ENCODE data around the gene PACS1. TPM values are rescaled to one million over a fixed set of nuclear protein-coding genes. Genes with fewer than 3 reads are reported as not detected.
A peak's percentile ranks its signal among the peaks of the same experiment; 100 is the strongest.

The PACS1 gene
- total RNA-seq, 1 experiment from 2014 or later, result 100 TPM

DNA sequence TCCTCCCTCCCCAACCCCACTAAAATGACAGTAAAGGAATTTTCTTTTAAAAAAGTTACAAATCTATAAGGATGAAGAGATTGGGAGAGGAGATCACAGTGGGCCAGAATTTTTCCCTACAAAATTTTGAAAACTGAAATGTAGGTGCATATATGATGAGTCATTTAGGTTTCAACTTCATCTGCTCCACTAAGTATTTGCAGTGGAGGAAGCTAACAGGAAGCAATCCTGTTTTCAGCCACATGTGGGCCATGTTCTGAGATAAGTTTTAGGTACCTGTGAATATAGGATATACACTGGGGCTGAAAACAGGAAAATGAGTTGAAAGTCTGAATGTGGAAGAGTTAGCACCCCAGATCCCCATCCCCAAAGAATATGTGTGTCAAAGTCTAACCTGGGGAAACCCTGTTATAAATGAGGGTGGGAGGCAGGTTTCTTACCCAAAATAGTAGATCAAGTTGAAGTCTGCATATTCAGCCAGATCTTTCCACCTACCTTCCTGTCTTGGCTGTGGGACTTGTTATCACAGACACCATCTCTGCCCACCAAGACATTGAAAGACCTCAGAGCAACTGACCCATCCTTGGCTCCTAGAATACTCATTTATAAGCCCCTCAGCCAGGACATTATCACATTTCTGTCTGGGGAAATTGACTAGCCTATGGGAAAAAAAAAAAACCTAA, 87.3 kb downstream of the PACS1 start:
- Histone ChIP-seq H3K27me3 (ENCODE audit: insufficient read depth, low read depth) (no peaks in the 10 kb centered on the region), H3K4me2 (0 out of 2 replicates have a peak overlapping the region, but pooled peaks have one; percentile 10), H3K79me2 (ENCODE audit: low read depth) (no peaks in the 10 kb centered on the region), H2AFZ (no peak overlapping the region), H3F3A (ENCODE audit: insufficient read depth, low read depth) (peaks cover 2% of the 10 kb centered on the region; the same call in 1 of the 2 replicates), H3K9me3 (ENCODE audit: insufficient read depth, low read depth) (no peaks in the 10 kb centered on the region; the same call in 1 of the 2 replicates), H3K4me3 (no peak overlapping the region), H3K4me1 (replicated peaks; ENCODE audit: insufficient read depth) (peaks cover 9% of the 10 kb centered on the region), H3K27ac (peak overlapping the region; percentile 27), H3K9me2 (ENCODE audit: insufficient read depth) (0 out of 2 replicates have a peak, but pooled peaks cover 3% of the 10 kb centered on the region), H4K20me1 (ENCODE audit: insufficient read depth) (no peaks in the 10 kb centered on the region), H3K36me3 (ENCODE audit: low read depth) (no peaks in the 10 kb centered on the region)
- no TSS peak for BruUV-seq (replicated peaks)
- no peak for TF ChIP-seq EZH2 (IDR thresholded peaks at IDR 0.05; ENCODE audit: low read depth)
- TF ChIP-seq, protein P1, sequence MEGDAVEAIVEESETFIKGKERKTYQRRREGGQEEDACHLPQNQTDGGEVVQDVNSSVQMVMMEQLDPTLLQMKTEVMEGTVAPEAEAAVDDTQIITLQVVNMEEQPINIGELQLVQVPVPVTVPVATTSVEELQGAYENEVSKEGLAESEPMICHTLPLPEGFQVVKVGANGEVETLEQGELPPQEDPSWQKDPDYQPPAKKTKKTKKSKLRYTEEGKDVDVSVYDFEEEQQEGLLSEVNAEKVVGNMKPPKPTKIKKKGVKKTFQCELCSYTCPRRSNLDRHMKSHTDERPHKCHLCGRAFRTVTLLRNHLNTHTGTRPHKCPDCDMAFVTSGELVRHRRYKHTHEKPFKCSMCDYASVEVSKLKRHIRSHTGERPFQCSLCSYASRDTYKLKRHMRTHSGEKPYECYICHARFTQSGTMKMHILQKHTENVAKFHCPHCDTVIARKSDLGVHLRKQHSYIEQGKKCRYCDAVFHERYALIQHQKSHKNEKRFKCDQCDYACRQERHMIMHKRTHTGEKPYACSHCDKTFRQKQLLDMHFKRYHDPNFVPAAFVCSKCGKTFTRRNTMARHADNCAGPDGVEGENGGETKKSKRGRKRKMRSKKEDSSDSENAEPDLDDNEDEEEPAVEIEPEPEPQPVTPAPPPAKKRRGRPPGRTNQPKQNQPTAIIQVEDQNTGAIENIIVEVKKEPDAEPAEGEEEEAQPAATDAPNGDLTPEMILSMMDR (conservative IDR thresholded peaks at IDR 0.05), result no peak; the same call in 1 of the 2 replicates
- intact Hi-C loops (cut with micrococcal nuclease; ENCODE audit: unreplicated experiment), result no loop called here
- no peak for DNase-seq
- POLR2A ChIA-PET (ENCODE audit: unreplicated experiment), result interaction anchor here (0.6 kb wide), 1 partner anchor 131 kb away, joined by 5 read pairs; the partner anchor contains the start of gene CATSPER1
- CTCF ChIA-PET, result interaction anchor here (0.6 kb wide), 1 partner anchor 65 kb away, joined by 3 read pairs; no protein-coding TSS in a partner anchor

- H3F3A ChIP-seq (ENCODE audit: insufficient read depth, low read depth), result peaks cover 2% of the 10 kb centered on the region; the same call in 1 of the 2 replicates
- ChIA-PET CTCF (no interaction called here), POLR2A (ENCODE audit: unreplicated experiment) (no interaction called here)
- intact Hi-C loops (cut with micrococcal nuclease; ENCODE audit: unreplicated experiment), result no loop called here
- no peak overlapping the region for H3K4me2 ChIP-seq
- no peaks in the 10 kb centered on the region for H3K79me2 ChIP-seq (ENCODE audit: low read depth)
- BruUV-seq (replicated peaks), result no TSS peak
- no peaks in the 10 kb centered on the region for H4K20me1 ChIP-seq (ENCODE audit: insufficient read depth)
- no peaks in the 10 kb centered on the region; the same call in 1 of the 2 replicates for H3K9me3 ChIP-seq (ENCODE audit: insufficient read depth, low read depth)
- H3K9me2 ChIP-seq (ENCODE audit: insufficient read depth), result 0 out of 2 replicates have a peak, but pooled peaks cover 3% of the 10 kb centered on the region
- peaks cover 9% of the 10 kb centered on the region for H3K4me1 ChIP-seq (replicated peaks; ENCODE audit: insufficient read depth)
- H3K27me3 ChIP-seq (ENCODE audit: insufficient read depth, low read depth), result no peaks in the 10 kb centered on the region
- no peak for DNase-seq
- H2AFZ ChIP-seq, result no peak overlapping the region
- TF ChIP-seq EZH2 (IDR thresholded peaks at IDR 0.05; ENCODE audit: low read depth), result no peak
- TF ChIP-seq, protein P1 (conservative IDR thresholded peaks at IDR 0.05), result no peak
- no peak overlapping the region for H3K27ac ChIP-seq
- H3K36me3 ChIP-seq (ENCODE audit: low read depth), result no peaks in the 10 kb centered on the region
- H3K4me3 ChIP-seq, result no peak overlapping the region
These were observed 88.1 kb downstream of the PACS1 start for GRCh38 chr11:66158156-66158555.

DNA sequence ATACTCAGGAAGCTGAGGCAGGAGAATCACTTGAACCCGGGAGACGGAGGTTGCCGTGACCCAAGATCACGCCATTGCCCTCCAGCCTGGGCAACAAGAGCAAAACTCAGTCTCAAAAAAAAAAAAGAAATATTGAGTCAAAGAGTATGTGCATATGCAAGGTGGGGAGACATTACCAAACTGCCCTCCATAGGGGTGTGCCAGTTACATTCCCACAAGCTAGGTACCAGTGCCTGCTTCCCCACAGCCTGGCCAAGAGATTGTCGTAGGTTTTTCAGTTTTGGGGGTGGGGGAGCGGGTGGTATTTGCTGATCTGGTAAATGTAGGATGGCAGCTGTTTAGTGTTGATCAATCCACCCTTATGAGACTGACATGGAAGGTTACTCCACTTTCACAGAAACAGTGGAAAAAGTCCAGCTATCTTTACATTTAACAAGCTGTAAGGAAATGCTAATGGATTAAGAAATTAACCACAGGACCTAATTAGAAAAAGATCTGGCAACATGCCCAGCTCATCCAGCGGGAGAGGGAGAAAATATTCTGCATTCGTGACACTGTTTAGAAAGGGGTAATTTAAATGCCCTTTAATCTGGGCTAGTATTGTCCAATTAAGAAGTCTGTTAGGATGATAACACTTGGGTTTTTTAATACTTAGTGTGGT, 89.4 kb downstream of the PACS1 start:
- Histone ChIP-seq H3K27me3 (ENCODE audit: insufficient read depth, low read depth) (no peaks in the 10 kb centered on the region), H3K36me3 (ENCODE audit: low read depth) (no peaks in the 10 kb centered on the region), H3K9me3 (ENCODE audit: insufficient read depth, low read depth) (no peaks in the 10 kb centered on the region; the same call in 1 of the 2 replicates), H3K79me2 (ENCODE audit: low read depth) (no peaks in the 10 kb centered on the region), H3K4me1 (replicated peaks; ENCODE audit: insufficient read depth) (peaks cover 9% of the 10 kb centered on the region), H3K27ac (no peak overlapping the region), H3F3A (ENCODE audit: insufficient read depth, low read depth) (peaks cover 2% of the 10 kb centered on the region; the same call in 1 of the 2 replicates), H3K9me2 (ENCODE audit: insufficient read depth) (0 out of 2 replicates have a peak, but pooled peaks cover 3% of the 10 kb centered on the region), H3K4me2 (no peak overlapping the region), H2AFZ (no peak overlapping the region), H4K20me1 (ENCODE audit: insufficient read depth) (no peaks in the 10 kb centered on the region), H3K4me3 (no peak overlapping the region)
- no TSS peak for BruUV-seq (replicated peaks)
- DNase-seq, result no peak
- ChIA-PET POLR2A (ENCODE audit: unreplicated experiment) (interaction anchor here (0.6 to 0.7 kb wide), 3 partner anchors 9 to 89 kb away, joined by 5 to 7 read pairs (median 7); no protein-coding TSS in a partner anchor), CTCF (interaction anchor here (0.5 kb wide), 2 partner anchors 12 to 17 kb away, joined by 6 read pairs; no protein-coding TSS in a partner anchor)
- intact Hi-C loops (cut with micrococcal nuclease; ENCODE audit: unreplicated experiment), result no loop called here
- TF ChIP-seq, protein P1 (conservative IDR thresholded peaks at IDR 0.05), result no peak
- no peak for TF ChIP-seq EZH2 (IDR thresholded peaks at IDR 0.05; ENCODE audit: low read depth)
